Inferior parietal cortex (tissue), 1 donor: ENCODE data around the gene ZFHX2.

ENCODE experiments used
- DNase-seq: peaks from one replicate; pipeline ENCODE4 v3.0.0-alpha.2; 2016; ENCODE audit errors: extremely low spot score

Gene ZFHX2

DNA sequence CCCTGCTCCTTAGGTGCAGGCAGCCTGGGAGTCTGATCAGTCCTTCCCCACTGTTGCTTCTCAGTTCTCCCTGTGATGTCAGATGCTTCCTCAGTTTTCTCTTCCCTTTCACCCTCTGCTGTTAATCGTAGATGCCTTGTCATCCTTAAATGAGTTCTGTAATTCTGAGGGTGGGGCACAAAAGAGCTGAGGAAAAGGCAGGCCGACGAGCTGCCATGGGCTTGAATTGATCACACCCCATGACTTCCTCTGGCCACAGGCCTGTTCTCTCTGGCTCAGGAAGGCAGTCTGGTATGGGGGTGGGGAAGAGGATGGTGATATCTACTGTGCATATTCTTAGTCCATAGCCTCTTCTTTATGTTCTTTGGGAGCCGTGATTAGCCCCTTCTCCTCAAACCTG, 21.3 kb upstream of the ZFHX2 start:
- no peak for DNase-seq

DNA sequence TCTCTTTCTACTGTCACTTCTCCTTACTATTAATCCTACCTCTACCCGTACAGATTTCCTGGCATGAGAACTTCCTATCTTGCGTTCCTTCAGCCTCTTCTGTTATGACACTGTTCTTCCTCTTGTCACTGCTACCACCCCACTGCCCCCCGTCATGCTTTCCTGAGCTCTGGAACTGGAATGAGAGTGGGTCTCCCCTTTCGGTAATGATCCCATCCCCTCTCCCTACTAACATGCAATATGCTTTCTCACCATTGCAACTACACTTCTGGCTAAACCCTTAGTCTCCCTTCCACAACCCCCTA, 20.9 kb upstream of the ZFHX2 start:
- peak; percentile 1 for DNase-seq

DNA sequence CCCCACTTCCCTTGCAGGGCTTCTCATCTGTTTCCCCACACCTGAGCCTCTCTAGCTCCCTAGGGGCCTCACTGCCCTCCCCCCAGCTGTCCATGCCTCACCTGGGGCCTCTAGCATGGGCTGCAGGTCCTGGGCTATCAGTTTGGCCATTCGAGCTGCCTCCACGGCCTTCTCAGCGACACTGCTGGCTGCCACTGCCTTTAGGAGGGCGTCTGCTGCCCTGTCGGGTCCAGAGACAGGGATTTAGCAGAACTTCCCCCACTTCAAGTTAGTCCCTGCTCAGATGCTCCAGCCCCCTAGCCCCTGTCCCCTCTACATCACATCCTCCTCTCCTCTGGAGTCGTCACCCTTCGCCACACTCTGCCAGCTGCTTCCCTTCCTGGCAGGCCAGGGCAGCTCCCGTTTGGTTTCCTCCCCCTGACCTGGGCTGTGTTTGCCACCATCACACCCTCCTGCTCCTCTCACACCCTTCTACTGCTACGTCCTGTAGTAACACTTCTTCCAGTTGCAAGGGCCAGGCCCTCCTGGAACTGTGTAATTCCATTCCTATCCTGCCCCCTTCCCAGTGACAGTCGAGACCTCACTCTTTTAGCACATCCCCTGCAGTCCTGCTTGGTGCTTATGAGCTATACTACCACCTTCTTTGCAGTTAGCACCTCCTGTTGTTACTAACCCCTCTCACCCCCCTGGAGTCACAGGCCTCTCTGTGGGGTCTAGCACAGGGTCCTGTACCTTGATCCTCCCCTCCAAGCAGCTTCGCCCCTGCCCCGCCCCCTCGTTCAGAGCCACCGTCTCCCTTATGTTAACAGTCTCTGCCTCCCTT, 20.3 kb upstream of the ZFHX2 start:
- DNase-seq: peak; percentile 1

DNA sequence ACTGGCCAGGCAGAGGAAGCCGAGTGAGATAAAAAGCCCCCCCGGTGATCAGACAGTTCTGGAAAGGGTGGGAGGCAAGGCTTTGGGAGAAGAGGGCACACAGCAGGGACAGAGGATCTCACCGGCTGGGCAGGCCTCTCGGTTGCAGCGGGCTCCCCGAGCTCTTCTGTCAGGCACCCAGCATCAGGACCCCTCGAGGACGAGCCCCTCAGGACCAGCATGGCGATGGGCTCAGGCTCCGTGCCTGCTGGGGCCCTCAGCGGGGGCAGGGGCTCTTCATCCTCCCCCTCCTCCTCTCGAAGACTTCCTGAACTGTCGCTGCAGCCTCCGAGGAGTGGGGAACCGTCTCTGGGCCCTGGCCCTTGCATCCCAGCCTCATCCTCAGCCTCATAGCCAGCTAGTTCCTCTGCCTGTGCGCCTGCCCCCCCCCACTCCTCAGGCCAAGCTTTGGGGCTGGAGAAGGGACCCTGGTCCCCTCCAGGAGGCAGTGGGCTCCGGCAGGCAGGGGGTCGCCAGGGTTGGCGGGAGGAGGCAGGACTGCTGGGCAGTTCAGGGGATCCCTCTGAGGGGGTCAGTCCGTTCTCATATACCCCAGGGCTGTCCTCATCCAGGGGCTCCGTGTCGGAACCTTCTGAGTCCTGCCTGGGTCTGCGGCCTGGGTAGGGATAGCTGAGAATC, 19.4 kb upstream of the ZFHX2 start:
- DNase-seq: no peak

DNA sequence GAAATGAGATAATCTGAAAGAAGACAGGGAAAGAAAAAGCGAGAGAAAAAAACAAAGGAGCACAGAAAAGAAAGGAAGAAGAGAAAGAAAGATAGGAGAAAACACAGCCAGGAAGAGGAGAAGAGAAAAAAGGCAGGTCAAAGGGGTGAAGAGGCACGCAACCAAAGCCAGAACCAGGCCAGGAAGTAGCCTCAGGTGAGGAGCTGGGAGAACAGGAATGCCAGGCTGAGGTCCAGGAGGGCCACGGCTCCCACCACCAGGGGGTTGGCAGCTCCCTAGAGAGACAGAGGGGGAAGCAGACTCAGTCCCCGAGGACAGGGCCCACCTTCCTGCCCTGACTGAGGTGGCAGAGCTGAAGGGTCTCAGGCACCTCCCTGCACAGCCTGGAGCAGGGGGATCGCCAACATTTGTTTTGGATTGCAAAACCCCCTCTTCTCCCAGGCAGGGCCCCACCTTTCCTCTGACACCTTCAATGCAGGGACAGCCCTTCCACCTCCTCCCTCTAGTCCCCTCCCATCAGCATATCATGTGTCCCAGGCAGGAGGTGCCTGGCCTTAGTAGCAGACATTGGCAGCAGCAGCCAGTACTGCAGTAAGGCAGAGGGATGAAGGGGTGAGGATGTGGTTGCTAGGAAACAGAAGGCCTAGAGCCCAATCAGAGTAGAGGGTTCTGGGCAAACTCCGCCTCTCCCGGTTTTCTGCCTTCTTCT, 18.0 kb upstream of the ZFHX2 start:
- DNase-seq: peak; percentile 61

DNA sequence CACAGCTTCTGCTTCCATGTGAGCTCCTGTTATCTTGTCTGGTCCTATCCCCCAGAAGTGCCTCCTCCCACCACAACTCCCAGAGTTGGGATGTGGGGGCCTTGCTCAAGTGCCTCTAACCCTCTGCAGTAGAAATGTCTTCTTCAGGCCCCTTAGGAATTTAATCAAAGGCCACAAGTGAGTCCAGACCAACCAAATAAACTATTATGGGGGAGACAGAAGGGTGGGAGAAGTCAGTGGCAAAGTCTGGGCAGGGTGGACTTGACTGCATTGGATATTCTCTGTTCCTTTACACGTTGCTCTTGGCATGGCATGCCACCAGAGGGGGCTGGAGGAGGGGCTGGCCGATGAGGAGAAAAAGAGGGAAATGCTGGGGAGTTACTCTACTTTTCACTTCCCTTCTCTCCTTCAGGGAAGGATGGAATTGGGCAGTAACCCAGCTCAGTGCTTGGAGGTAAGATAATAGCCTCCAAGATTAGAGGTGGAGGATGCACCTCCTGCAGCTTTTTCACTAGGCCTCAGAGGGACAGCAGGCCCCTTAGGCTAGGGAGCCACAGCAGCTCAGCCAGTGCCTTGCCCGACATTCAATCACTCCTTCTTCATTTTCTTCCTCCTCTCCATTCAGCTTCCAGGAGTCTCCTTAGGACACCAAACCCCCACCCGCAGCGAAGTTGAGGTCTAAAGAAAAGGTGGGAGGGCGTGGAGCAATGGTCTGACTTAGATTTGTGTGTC, 17.2 kb upstream of the ZFHX2 start:
- DNase-seq: no peak

DNA sequence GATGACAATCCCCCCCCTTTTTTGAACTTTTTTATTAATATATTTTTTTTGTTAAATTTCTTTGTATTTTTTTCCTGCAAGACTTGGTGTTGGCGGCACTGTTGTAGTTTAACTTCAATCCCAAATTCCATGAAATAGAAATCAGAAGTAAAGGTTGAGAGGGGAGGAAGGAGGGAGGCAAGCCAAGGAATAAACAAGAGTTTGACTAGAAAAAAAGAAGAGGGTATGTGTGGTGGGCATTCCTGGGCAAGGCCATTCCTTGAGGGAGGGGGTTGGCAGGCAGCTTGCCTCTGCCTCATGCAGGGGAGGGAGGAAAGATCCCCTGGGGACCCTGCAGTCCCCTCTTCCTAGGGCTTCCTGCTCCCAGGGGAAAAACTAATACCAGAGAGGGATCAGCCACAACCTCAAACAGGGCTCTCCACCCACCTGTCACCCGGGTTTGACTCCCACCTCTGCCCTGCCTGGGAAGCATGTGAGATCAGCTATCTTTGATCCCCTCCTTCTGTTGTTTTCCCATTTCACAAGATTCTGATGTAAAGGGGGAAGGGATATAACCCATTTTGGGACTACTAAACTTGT, 16.5 kb upstream of the ZFHX2 start:
- DNase-seq: no peak

DNA sequence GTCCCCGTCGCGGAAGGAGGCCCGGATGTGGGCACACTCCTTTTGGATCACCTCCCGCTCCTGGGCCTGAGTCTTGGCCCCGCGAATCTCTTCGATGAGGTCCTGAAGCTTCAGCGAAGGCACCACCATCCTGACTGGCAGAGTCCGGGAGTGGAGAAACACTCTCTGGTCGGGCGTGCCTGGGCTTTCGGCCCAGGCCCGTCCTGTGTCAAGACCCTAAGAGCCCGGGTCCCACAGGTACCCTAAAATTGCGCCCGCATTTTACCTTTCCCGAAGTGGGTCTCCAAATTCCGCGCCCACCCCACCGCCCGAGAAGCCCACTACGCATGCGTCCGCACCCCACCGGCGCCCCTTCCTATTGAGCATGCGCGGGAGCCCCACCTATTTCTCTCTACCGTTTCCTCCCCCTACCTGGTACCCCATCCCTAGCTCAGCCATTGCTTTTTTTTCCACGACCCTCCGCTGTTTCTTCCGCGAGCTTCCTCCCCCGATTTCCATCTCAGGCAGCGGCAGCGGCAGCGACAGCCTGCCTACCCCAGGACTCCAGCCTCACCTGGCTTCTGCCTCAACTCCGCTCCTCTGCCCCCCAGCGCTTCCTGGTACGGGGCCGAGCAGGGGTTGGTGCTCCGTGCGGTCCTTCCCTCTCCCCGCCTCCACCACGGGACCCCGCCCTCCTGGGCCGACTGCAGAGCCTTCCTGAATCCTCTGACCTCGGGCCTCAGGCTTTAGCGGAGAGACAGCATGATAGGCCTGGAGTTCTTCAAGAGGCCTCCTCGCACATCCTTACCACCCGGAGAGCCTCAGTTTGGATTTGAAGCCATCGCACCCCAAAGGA, 15.8 kb upstream of the ZFHX2 start, which contains the start of gene AP1G2:
Gene AP1G2, minus strand, starts transcription at position 606 of the 835 bp plus-strand sequence. Its CDS starts 477 bp downstream, at position 129.
- DNase-seq: no peak

DNA sequence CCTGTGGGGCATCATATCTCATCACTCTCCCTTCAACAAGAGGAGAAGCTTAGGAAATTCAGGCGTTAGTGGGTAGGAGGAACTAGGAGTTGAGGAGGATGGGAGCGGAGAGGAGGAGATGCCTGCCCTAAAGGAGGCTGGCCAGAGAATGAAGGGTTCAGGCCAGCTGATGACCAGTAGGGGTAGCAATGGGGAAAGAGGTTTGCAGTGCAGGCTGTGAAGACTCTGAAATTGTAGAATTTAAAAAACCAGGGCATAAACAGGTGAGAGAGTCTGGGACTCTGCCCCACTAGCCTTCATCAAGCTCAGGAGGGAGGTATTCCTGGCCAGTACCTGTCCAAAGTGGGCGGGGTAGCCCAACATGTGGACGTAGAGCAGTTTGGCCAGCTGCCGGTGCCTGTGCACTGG, 15.2 kb upstream of the ZFHX2 start:
- no peak for DNase-seq

DNA sequence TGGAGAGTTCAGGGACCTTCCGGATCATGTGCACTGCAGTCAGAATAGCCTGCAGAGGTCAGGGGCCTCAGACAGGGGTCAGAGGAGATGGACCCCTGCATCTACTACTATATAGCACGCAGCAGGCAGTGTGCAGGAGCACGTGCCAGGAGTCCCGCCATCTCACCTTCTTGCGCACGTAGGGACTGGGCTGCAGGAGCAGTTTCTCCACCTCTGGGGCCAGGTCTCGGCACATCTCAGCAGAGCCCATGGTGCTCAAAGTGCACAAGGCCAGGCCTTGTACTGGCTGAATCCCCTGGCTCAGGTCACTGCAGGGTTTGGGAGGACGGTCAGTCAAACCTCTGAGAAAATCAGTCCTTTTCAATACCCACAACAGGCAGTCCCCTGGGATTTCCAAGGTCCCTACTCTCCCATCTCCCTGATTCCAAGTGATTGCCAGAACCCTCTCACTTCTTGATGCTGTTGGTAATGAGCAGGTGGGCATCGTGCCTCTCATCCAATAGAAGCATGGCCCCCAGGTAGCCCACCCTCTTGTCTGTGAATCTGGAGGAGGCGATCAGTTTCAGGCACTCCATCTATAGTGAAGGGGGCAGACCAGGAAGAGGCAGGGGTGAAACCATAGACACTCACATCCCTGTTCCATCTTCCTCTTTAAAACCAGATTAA, 14.7 kb upstream of the ZFHX2 start:
- no peak for DNase-seq

DNA sequence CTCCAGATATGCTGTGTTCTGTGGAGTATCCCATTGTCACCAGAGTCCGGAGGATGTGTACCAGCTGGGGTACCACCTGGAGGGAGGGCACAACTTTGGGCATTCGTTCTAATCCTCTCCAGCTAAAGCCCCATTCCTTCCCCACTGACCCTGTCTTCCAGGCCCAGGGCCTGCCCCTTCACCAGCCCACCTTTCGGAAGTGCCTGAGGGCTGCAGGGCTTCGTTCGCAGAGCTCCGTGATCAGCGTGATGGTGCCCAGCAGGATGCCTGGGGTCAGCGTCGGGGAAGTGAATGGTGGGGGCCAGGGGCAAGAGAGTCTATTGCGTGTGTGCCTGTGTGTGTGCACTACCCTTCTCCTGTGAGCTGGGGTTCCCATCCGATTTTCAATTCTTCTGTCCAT, 14.1 kb upstream of the ZFHX2 start:
- DNase-seq: no peak

DNA sequence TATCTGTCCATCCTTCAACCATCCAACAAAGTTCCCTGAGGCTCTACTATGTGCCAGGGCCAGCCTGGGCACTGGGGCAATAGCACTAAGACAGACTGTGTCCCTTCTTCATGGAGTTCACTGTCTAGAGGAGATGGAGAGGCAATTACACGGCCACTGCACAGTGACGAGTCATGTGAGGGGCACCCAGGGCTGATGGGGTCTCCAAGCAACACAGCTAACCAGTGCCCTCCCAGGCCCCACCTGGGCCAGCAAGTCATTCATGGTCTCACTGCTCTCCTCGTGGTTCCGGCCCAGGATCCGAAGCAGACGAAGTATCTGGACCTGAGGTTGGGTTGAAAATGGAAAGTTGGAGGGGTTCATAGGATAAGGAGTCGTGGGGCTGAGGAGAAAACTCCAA, 13.3 kb upstream of the ZFHX2 start:
- DNase-seq: no peak

DNA sequence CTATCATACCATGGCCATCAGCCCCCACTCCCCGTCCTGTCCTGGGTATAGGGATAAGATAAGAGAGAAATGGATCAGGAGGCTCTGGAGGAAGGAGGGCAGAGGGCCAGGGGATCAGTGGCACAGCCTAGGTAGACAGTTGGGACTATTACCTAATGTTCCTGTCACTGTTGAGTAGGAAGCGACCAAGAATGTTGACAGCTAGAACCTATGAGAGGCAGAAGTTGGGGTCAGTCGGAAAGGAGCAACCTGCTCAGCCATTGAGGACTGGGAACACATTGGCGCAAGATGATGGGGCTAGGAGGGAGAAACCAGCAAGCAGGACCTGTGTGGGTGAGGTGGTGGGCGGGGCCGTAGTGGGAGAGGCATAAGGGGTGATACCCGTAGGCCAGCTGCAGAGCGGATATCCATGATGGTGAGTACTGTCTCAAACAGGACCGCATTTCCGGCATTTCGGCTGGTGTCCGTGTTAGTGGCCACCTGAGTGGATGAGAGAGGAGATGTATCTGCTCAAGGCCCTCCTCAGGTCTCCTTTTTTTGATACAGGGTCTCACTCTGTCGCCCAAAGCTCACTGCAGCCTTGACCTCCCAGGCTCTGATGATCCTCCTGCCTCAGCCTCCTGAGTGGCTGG, 12.7 kb upstream of the ZFHX2 start:
- no peak for DNase-seq

DNA sequence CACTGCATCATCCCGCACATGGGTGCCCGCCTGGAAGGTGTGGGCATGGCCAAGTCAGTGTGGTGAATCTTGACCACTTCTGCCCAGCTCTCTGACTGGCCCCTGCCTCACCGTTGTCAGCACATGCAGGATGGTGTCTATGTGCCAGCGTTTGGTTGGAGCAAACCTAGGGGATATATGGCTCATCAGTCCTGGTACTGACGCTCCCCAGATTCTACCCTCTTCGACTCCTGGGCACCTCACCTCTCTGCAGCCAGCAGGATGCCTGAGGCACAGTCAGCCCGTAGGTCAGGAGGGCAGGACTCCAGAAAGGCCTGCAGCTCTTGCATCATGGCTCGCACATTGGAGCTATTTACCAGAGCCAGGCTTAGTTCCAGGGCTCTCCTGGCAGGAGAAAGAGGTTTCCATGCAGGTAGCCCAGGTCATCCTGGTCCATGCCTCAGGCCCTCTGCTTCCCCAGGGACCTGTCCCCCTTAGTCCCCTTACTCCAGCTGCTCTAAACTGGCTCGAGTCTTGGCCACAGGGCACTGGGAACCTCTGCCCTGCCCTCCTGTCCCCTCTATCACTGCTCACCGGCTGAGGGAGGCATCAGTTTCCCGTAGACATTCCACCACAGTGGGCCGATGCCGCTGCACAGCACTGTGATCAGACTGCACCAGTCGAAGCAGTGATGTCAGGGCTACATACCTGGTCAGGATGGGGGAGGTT, 12.1 kb upstream of the ZFHX2 start:
- DNase-seq: no peak

DNA sequence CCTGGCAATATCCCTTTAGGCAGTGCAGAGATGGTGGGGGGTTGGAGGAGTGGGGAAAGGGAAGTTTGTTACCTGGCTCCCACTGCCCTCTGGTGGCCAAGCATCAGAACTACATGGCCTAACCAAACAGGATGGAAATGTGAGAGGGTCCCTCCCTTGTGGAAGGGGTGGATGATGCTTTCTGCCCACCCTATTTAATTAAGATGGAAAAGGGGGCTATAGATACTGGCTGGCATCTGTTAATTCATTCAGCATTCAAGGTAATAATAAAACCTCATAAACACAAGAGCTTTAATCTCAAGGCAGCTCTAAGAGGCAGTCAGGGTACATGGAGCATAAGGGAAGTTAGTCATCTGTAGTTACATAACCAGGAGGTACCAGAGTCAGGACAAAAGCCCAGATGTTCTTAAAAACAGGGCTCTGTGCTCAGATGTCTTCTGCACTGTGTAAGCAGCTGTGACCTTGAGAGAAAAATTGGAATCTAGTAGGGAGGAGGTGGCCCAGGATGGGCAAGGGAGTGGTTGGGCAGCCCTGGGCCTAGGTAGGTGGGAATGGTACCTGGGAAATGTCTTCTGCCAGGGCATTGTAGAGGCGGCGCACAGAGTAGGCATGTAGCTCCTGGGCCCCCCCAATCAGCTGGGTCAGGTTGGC, 11.4 kb upstream of the ZFHX2 start:
- no peak for DNase-seq

DNA sequence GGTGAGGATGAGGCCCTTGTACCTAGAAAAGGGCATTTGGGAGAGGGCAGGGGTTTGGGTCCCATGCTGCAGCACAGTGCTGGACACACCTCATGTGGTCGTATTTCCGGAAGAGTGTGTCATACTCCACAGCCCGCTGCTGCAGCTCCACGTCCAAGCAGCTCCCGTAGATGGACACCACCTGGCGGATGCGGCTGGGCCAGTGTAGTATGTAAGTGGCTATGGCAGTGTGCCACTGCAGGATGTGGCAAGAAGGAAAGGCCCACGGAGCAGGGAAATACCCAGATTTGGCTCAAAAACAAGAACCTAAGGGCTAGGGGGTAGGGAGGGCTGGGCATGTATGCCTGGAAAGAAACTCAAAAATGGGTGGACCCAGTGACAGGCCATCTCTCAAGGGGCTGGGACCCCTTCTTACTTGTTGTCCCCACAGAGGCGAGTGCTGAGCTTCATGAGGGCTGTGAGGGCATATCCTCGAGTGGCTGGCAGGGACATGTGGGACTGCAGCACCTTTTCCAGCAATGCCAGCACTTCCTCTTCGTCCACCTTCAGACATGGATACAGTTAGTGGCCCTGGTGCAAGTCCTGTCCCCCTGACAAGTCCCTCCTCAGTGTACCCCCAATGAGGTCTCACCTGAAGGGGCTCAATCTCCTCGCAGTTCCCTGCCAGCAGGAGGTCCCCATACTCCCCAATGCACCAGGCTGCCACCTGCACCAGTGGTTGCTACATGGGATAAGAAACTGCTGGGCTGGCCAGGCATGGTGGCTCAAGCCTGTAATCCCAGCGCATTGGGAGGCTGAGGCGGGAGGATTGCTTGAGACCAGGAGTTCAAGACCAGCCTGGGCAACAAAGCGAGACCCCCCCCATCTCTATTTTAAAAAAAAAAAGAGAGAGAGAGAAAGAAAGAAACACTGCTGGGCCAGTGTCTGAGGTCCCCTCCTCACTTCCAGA, 10.6 kb upstream of the ZFHX2 start:
- no peak for DNase-seq

DNA sequence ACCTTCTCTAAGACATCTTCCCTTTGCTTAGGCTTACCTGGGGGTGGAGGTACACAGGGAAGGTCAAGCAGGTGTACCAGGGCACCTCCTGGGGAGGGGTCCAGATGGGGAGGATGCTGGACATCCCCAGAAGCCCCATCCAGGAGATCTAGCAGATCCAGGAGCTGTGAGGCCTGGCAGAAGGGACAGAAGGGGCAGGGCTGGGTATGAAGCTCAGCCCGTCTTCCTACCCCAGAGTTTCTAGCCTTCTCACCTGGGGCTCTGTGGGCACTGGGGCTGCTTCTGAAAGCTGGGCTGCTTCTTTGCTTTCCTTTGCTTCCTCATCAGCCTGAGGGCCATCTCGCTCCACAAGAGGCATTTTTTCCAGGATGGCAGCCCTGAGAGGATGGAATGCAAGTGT, 9.7 kb upstream of the ZFHX2 start:
- no peak for DNase-seq
